ENCODE results near the gene FERMT2. TPM values are rescaled to one million over a fixed set of nuclear protein-coding genes. Genes with fewer than 3 reads are reported as not detected.

The FERMT2 gene
- 0.22 TPM for total RNA-seq
- polyA plus RNA-seq, result not detected

GRCh38 chr14:52950898-52951680 lies at the start of gene FERMT2:
Gene FERMT2, minus strand, starts transcription at chr14:52951050. Its CDS starts 482 bp downstream, at chr14:52950568.
- DNase-seq (peak in 1 of 3 donors; percentile 16), ATAC-seq (ENCODE audit: low read depth in 2 of 2) (peak in 1 of 2 donors; percentile 22)
- Histone ChIP-seq H3K4me3 (ENCODE audit: low read depth, low read length) (peak within 1 kb of the TSS; percentile 75), H3K27me3 (ENCODE audit: control insufficient read depth, insufficient read depth, low read length) (peaks cover 44% of the 10 kb centered on the region), H3K36me3 (ENCODE audit: control insufficient read depth, insufficient read depth, low read length) (no peaks in the 10 kb centered on the region), H3K4me1 (ENCODE audit: control insufficient read depth, insufficient read depth, low read length, poor library complexity, severe bottlenecking) (peaks cover 26% of the 10 kb centered on the region), H3K9me3 (ENCODE audit: control insufficient read depth in 2 of 2, low read length in 2 of 2) (no peaks in the 10 kb centered on the region), H3K27ac (ENCODE audit: insufficient read depth, low read length, poor library complexity, severe bottlenecking) (no peak within 1 kb of the TSS)
- peaks cover 10 to 21% (median 16%) of the 10 kb centered on the region in 4 donors for H3K4me1 Mint-ChIP-seq
- peak within 1 kb of the TSS; percentile 24 to 62 (median 52) for H3K27ac Mint-ChIP-seq
- peaks cover 0 to 3% (median 0%) of the 10 kb centered on the region in 7 donors for H3K9me3 Mint-ChIP-seq
- no peaks in the 10 kb centered on the region for H3K36me3 Mint-ChIP-seq
- peak within 1 kb of the TSS; percentile 72 to 89 (median 86) for H3K4me3 Mint-ChIP-seq
- H3K27me3 Mint-ChIP-seq, result peaks cover 66% of the 10 kb centered on the region

- H3K27me3 Mint-ChIP-seq, result peaks cover 18% of the 10 kb centered on the region
- no peaks in the 10 kb centered on the region for H3K4me1 Mint-ChIP-seq
- peaks cover 3% of the 10 kb centered on the region for H3K36me3 Mint-ChIP-seq
- no peak overlapping the region for H3K27ac Mint-ChIP-seq
- no peak overlapping the region for H3K4me3 ChIP-seq (ENCODE audit: low read depth, low read length)
- H3K9me3 Mint-ChIP-seq, result peaks cover 0 to 3% (median 0%) of the 10 kb centered on the region in 7 donors
- ATAC-seq (ENCODE audit: low read depth in 2 of 2), result no peak
- no peak overlapping the region for H3K27ac ChIP-seq (ENCODE audit: insufficient read depth, low read length, poor library complexity, severe bottlenecking)
- H3K4me1 ChIP-seq (ENCODE audit: control insufficient read depth, insufficient read depth, low read length, poor library complexity, severe bottlenecking), result no peaks in the 10 kb centered on the region
- DNase-seq, result no peak
- H3K27me3 ChIP-seq (ENCODE audit: control insufficient read depth, insufficient read depth, low read length), result no peaks in the 10 kb centered on the region
- no peaks in the 10 kb centered on the region for H3K36me3 ChIP-seq (ENCODE audit: control insufficient read depth, insufficient read depth, low read length)
- H3K4me3 Mint-ChIP-seq, result no peak overlapping the region
- H3K9me3 ChIP-seq (ENCODE audit: control insufficient read depth in 2 of 2, low read length in 2 of 2), result no peaks in the 10 kb centered on the region
Observed at GRCh38 chr14:52998376-52999015, 47.6 kb upstream of the FERMT2 start.

- no peak overlapping the region for H3K27ac Mint-ChIP-seq
- no peaks in the 10 kb centered on the region for H3K27me3 ChIP-seq (ENCODE audit: control insufficient read depth, insufficient read depth, low read length)
- H3K36me3 Mint-ChIP-seq, result peaks cover 3% of the 10 kb centered on the region
- no peak overlapping the region for H3K4me3 ChIP-seq (ENCODE audit: low read depth, low read length)
- no peaks in the 10 kb centered on the region for H3K4me1 Mint-ChIP-seq
- DNase-seq, result no peak
- no peak overlapping the region for H3K27ac ChIP-seq (ENCODE audit: insufficient read depth, low read length, poor library complexity, severe bottlenecking)
- ATAC-seq (ENCODE audit: low read depth in 2 of 2), result no peak
- no peaks in the 10 kb centered on the region for H3K4me1 ChIP-seq (ENCODE audit: control insufficient read depth, insufficient read depth, low read length, poor library complexity, severe bottlenecking)
- peaks cover 0 to 3% (median 0%) of the 10 kb centered on the region in 7 donors for H3K9me3 Mint-ChIP-seq
- H3K27me3 Mint-ChIP-seq, result peaks cover 18% of the 10 kb centered on the region
- no peak overlapping the region for H3K4me3 Mint-ChIP-seq
- H3K9me3 ChIP-seq (ENCODE audit: control insufficient read depth in 2 of 2, low read length in 2 of 2), result no peaks in the 10 kb centered on the region
- H3K36me3 ChIP-seq (ENCODE audit: control insufficient read depth, insufficient read depth, low read length), result no peaks in the 10 kb centered on the region
Observed at GRCh38 chr14:52996493-52996892, 45.6 kb upstream of the FERMT2 start.

GRCh38 chr14:52995998-52996397 lies 45.1 kb upstream of the FERMT2 start:
- Mint-ChIP-seq H3K36me3 (peaks cover 3% of the 10 kb centered on the region), H3K4me3 (no peak overlapping the region), H3K9me3 (peaks cover 0 to 4% (median 0%) of the 10 kb centered on the region in 7 donors), H3K27ac (no peak overlapping the region), H3K27me3 (peaks cover 15% of the 10 kb centered on the region), H3K4me1 (no peaks in the 10 kb centered on the region)
- DNase-seq, result no peak
- no peaks in the 10 kb centered on the region for H3K9me3 ChIP-seq (ENCODE audit: control insufficient read depth in 2 of 2, low read length in 2 of 2)
- no peak for ATAC-seq (ENCODE audit: low read depth in 2 of 2)
- no peaks in the 10 kb centered on the region for H3K4me1 ChIP-seq (ENCODE audit: control insufficient read depth, insufficient read depth, low read length, poor library complexity, severe bottlenecking)
- no peak overlapping the region for H3K27ac ChIP-seq (ENCODE audit: insufficient read depth, low read length, poor library complexity, severe bottlenecking)
- H3K36me3 ChIP-seq (ENCODE audit: control insufficient read depth, insufficient read depth, low read length), result no peaks in the 10 kb centered on the region
- no peak overlapping the region for H3K4me3 ChIP-seq (ENCODE audit: low read depth, low read length)
- no peaks in the 10 kb centered on the region for H3K27me3 ChIP-seq (ENCODE audit: control insufficient read depth, insufficient read depth, low read length)

GRCh38 chr14:52992236-52992870 lies 41.5 kb upstream of the FERMT2 start:
- no peak overlapping the region for H3K4me3 ChIP-seq (ENCODE audit: low read depth, low read length)
- no peaks in the 10 kb centered on the region for H3K9me3 ChIP-seq (ENCODE audit: control insufficient read depth in 2 of 2, low read length in 2 of 2)
- Mint-ChIP-seq H3K36me3 (peaks cover 3% of the 10 kb centered on the region), H3K27me3 (peaks cover under 1% of the 10 kb centered on the region), H3K4me1 (no peaks in the 10 kb centered on the region), H3K27ac (no peak overlapping the region), H3K4me3 (no peak overlapping the region), H3K9me3 (peaks cover 0 to 4% (median 0%) of the 10 kb centered on the region in 7 donors)
- H3K27me3 ChIP-seq (ENCODE audit: control insufficient read depth, insufficient read depth, low read length), result no peaks in the 10 kb centered on the region
- no peaks in the 10 kb centered on the region for H3K36me3 ChIP-seq (ENCODE audit: control insufficient read depth, insufficient read depth, low read length)
- ATAC-seq (ENCODE audit: low read depth in 2 of 2) (no peak), DNase-seq (no peak)
- no peaks in the 10 kb centered on the region for H3K4me1 ChIP-seq (ENCODE audit: control insufficient read depth, insufficient read depth, low read length, poor library complexity, severe bottlenecking)
- H3K27ac ChIP-seq (ENCODE audit: insufficient read depth, low read length, poor library complexity, severe bottlenecking), result no peak overlapping the region

GRCh38 chr14:52988139-52988538 lies 37.3 kb upstream of the FERMT2 start:
- Mint-ChIP-seq H3K36me3 (no peaks in the 10 kb centered on the region), H3K4me3 (no peak overlapping the region), H3K27me3 (no peaks in the 10 kb centered on the region), H3K9me3 (peaks cover 0 to 3% (median 0%) of the 10 kb centered on the region in 7 donors), H3K4me1 (no peaks in the 10 kb centered on the region), H3K27ac (no peak overlapping the region)
- Histone ChIP-seq H3K9me3 (ENCODE audit: control insufficient read depth in 2 of 2, low read length in 2 of 2) (no peaks in the 10 kb centered on the region), H3K4me1 (ENCODE audit: control insufficient read depth, insufficient read depth, low read length, poor library complexity, severe bottlenecking) (no peaks in the 10 kb centered on the region), H3K27me3 (ENCODE audit: control insufficient read depth, insufficient read depth, low read length) (no peaks in the 10 kb centered on the region), H3K27ac (ENCODE audit: insufficient read depth, low read length, poor library complexity, severe bottlenecking) (no peak overlapping the region), H3K4me3 (ENCODE audit: low read depth, low read length) (no peak overlapping the region), H3K36me3 (ENCODE audit: control insufficient read depth, insufficient read depth, low read length) (no peaks in the 10 kb centered on the region)
- ATAC-seq (ENCODE audit: low read depth in 2 of 2) (no peak), DNase-seq (no peak)

GRCh38 chr14:52987514-52987913 lies 36.7 kb upstream of the FERMT2 start:
- no peak overlapping the region for H3K27ac ChIP-seq (ENCODE audit: insufficient read depth, low read length, poor library complexity, severe bottlenecking)
- Mint-ChIP-seq H3K27me3 (no peaks in the 10 kb centered on the region), H3K4me1 (no peaks in the 10 kb centered on the region), H3K4me3 (no peak overlapping the region), H3K27ac (no peak overlapping the region), H3K36me3 (no peaks in the 10 kb centered on the region), H3K9me3 (peaks cover 0 to 3% (median 0%) of the 10 kb centered on the region in 7 donors)
- DNase-seq (no peak), ATAC-seq (ENCODE audit: low read depth in 2 of 2) (no peak)
- no peak overlapping the region for H3K4me3 ChIP-seq (ENCODE audit: low read depth, low read length)
- no peaks in the 10 kb centered on the region for H3K9me3 ChIP-seq (ENCODE audit: control insufficient read depth in 2 of 2, low read length in 2 of 2)
- no peaks in the 10 kb centered on the region for H3K4me1 ChIP-seq (ENCODE audit: control insufficient read depth, insufficient read depth, low read length, poor library complexity, severe bottlenecking)
- H3K36me3 ChIP-seq (ENCODE audit: control insufficient read depth, insufficient read depth, low read length), result no peaks in the 10 kb centered on the region
- no peaks in the 10 kb centered on the region for H3K27me3 ChIP-seq (ENCODE audit: control insufficient read depth, insufficient read depth, low read length)

All from CD4-positive, CD25-positive, alpha-beta regulatory T cell (primary cell).